HG02852 (cell line): Measurements from ENCODE around the gene RIMS1.

Experiments used
- ATAC-seq: cut with Tn5 transposase; IDR thresholded peaks from one replicate; pipeline ENCODE4 v1.9.1; 2021; ENCODE audit warnings: mild to moderate bottlenecking, moderate library complexity; ENCODE audit not compliant: unreplicated experiment

The RIMS1 gene

GRCh38 chr6:72216222-72217068 is 330.1 kb downstream of the RIMS1 start:
- no peak for ATAC-seq

GRCh38 chr6:72217626-72218025 is 331.3 kb downstream of the RIMS1 start:
- no peak for ATAC-seq

GRCh38 chr6:72218125-72218524 is 331.8 kb downstream of the RIMS1 start:
- no peak for ATAC-seq

- ATAC-seq, result no peak
Observed at GRCh38 chr6:72219536-72219935, 333.2 kb downstream of the RIMS1 start.

- ATAC-seq, result no peak
Observed at GRCh38 chr6:72238021-72238420, 351.7 kb downstream of the RIMS1 start.

GRCh38 chr6:72238900-72239299 is 352.6 kb downstream of the RIMS1 start:
- ATAC-seq, result no peak

- ATAC-seq, result no peak
Observed at GRCh38 chr6:72245565-72245964, 359.2 kb downstream of the RIMS1 start.

GRCh38 chr6:72246926-72247325 is 360.6 kb downstream of the RIMS1 start:
- no peak for ATAC-seq

GRCh38 chr6:72248621-72249020 is 362.3 kb downstream of the RIMS1 start:
- no peak for ATAC-seq

GRCh38 chr6:72250664-72251063 is 364.3 kb downstream of the RIMS1 start:
- ATAC-seq, result no peak

GRCh38 chr6:72260489-72260888 is 374.1 kb downstream of the RIMS1 start:
- no peak for ATAC-seq

GRCh38 chr6:72261554-72261953 is 375.2 kb downstream of the RIMS1 start:
- ATAC-seq, result no peak

- no peak for ATAC-seq
Observed at GRCh38 chr6:72262254-72262653, 375.9 kb downstream of the RIMS1 start.

GRCh38 chr6:72267470-72267869 is 381.1 kb downstream of the RIMS1 start:
- no peak for ATAC-seq

- ATAC-seq, result no peak
Observed at GRCh38 chr6:72271531-72271930, 385.2 kb downstream of the RIMS1 start.

GRCh38 chr6:72272958-72273357 is 386.6 kb downstream of the RIMS1 start:
- ATAC-seq, result no peak

- no peak for ATAC-seq
Observed at GRCh38 chr6:72275888-72276287, 389.5 kb downstream of the RIMS1 start.

GRCh38 chr6:72282201-72282600 is 395.9 kb downstream of the RIMS1 start:
- no peak for ATAC-seq

- ATAC-seq, result no peak
Observed at GRCh38 chr6:72283571-72283970, 397.2 kb downstream of the RIMS1 start.

- no peak for ATAC-seq
Observed at GRCh38 chr6:72286911-72287311, 400.6 kb downstream of the RIMS1 start.

GRCh38 chr6:72287801-72288200 is 401.5 kb downstream of the RIMS1 start:
- no peak for ATAC-seq

GRCh38 chr6:72288592-72288991 is 402.2 kb downstream of the RIMS1 start:
- ATAC-seq, result no peak

- no peak for ATAC-seq
Observed at GRCh38 chr6:72290620-72291019, 404.3 kb downstream of the RIMS1 start.
